SH-SY5Y (cell line): ENCODE measurements around the gene DUT.

Experiments
- GATA2 ChIP-seq: IDR thresholded peaks from 2 replicates; pipeline ENCODE4 v1.6.1; 2011; ENCODE audit warnings: mild to moderate bottlenecking, low read depth, low read length
- GATA3 ChIP-seq: IDR thresholded peaks from 2 replicates; pipeline ENCODE4 v1.6.1; 2011; ENCODE audit warnings: low read depth, mild to moderate bottlenecking, low read length, moderate library complexity

- TF ChIP-seq GATA3 (no peak), GATA2 (no peak)
These were observed 32.2 kb downstream of the DUT start for GRCh38 chr15:48363474-48363873.
